ENCODE results near the gene RAB20. TPM values are rescaled to one million over a fixed set of nuclear protein-coding genes. Genes with fewer than 3 reads are reported as not detected.

RAB20 gene
- total RNA-seq, 1 experiment from 2014 or later, result 14.3 TPM

GRCh38 chr13:110517505-110518225 is 43.9 kb downstream of the RAB20 start:
- Mint-ChIP-seq H3K36me3 (peaks cover 3% of the 10 kb centered on the region; the same call in 1 of the 2 replicates), H3K27ac (0 out of 2 replicates have a peak overlapping the region, but pooled peaks have one; percentile 74), H3K9me3 (no peaks in the 10 kb centered on the region), H3K4me3 (no peak overlapping the region), H3K27me3 (ENCODE audit: low read depth) (no peaks in the 10 kb centered on the region), H3K4me1 (peaks cover 8% of the 10 kb centered on the region; the same call in 1 of the 2 replicates)
- TF ChIP-seq NR2C2 (CRISPR knock-in tag; IDR thresholded peaks at IDR 0.05) (no peak), STAT6 (CRISPR knock-in tag; conservative IDR thresholded peaks at IDR 0.05; ENCODE audit: low read depth) (no peak), NFE2L1 (CRISPR knock-in tag; IDR thresholded peaks at IDR 0.05) (no peak), ATF1 (CRISPR knock-in tag; IDR thresholded peaks at IDR 0.05) (no peak), ELF4 (CRISPR knock-in tag; IDR thresholded peaks at IDR 0.05; ENCODE audit: low read depth) (no peak), NFATC4 (CRISPR knock-in tag; IDR thresholded peaks at IDR 0.05) (no peak), GABPB1 (CRISPR knock-in tag; IDR thresholded peaks at IDR 0.05) (no peak), PREB (CRISPR knock-in tag; IDR thresholded peaks at IDR 0.05; ENCODE audit: borderline replicate concordance) (no peak), ATF6 (CRISPR knock-in tag; IDR thresholded peaks at IDR 0.05) (no peak), E2F1 (CRISPR knock-in tag; IDR thresholded peaks at IDR 0.05) (no peak), KAT7 (CRISPR knock-in tag; IDR thresholded peaks at IDR 0.05; ENCODE audit: borderline replicate concordance) (no peak), USF1 (CRISPR knock-in tag; IDR thresholded peaks at IDR 0.05) (no peak), ZNF281 (CRISPR knock-in tag; IDR thresholded peaks at IDR 0.05) (no peak)
- ChIA-PET POLR2A (no interaction called here), CTCF (interaction anchor here (1.3 to 1.9 kb wide), 2 partner anchors 14 to 62 kb away, joined by 3 to 11 read pairs; no protein-coding TSS in a partner anchor)
- no peak for ATAC-seq
- DNase-seq (ENCODE audit: low spot score), result no peak
